ENCODE data around the gene ESPN. TPM values are rescaled to one million over a fixed set of nuclear protein-coding genes. Genes with fewer than 3 reads are reported as not detected.

The ESPN gene
- total and polyA plus RNA-seq, 2 experiments from 2014 or later = 31.1 to 65.7 TPM

- Histone ChIP-seq H3K9me3 (ENCODE audit: low read depth) (no peaks in the 10 kb centered on the region), H3K9me2 (replicated peaks; ENCODE audit: insufficient read depth) (no peaks in the 10 kb centered on the region), H3K27ac (no peak overlapping the region), H4K20me1 (ENCODE audit: insufficient read depth, poor library complexity, severe bottlenecking) (no peaks in the 10 kb centered on the region), H3K79me2 (no peaks in the 10 kb centered on the region), H3K4me1 (ENCODE audit: insufficient read depth) (no peaks in the 10 kb centered on the region), H2AFZ (no peak overlapping the region), H3K27me3 (peaks cover 8% of the 10 kb centered on the region), H3K4me3 (no peak overlapping the region), H3K4me2 (no peak overlapping the region), H3K36me3 (replicated peaks; ENCODE audit: insufficient read depth, low read depth) (no peaks in the 10 kb centered on the region)
- DNase-seq (ENCODE audit: low spot score) = no peak
- TF ChIP-seq EZH2phosphoT487 (IDR thresholded peaks at IDR 0.05; ENCODE audit: low read depth, severe bottlenecking, unreplicated experiment) (no peak), CTCF (IDR thresholded peaks at IDR 0.05; ENCODE audit: poor library complexity) (no peak), EZH2 (IDR thresholded peaks at IDR 0.05; ENCODE audit: borderline replicate concordance) (no peak)
- 86% methylated on average over 6 of the region's 6 CpGs for WGBS (ENCODE audit: low lambda C conversion rate, missing lambda C conversion rate)
These were observed 22.9 kb upstream of the ESPN start for GRCh38 chr1:6401673-6402072.

GRCh38 chr1:6408023-6408422 lies 16.6 kb upstream of the ESPN start:
- no peaks in the 10 kb centered on the region for H3K9me2 ChIP-seq (replicated peaks; ENCODE audit: insufficient read depth)
- no peaks in the 10 kb centered on the region for H3K9me3 ChIP-seq (ENCODE audit: low read depth)
- no peaks in the 10 kb centered on the region for H4K20me1 ChIP-seq (ENCODE audit: insufficient read depth, poor library complexity, severe bottlenecking)
- no peak for DNase-seq (ENCODE audit: low spot score)
- no peaks in the 10 kb centered on the region for H3K79me2 ChIP-seq
- WGBS (ENCODE audit: low lambda C conversion rate, missing lambda C conversion rate) = 85% methylated on average over 6 of the region's 6 CpGs
- H3K4me1 ChIP-seq (ENCODE audit: insufficient read depth) = no peaks in the 10 kb centered on the region
- TF ChIP-seq EZH2phosphoT487 (IDR thresholded peaks at IDR 0.05; ENCODE audit: low read depth, severe bottlenecking, unreplicated experiment) = no peak
- no peak for TF ChIP-seq CTCF (IDR thresholded peaks at IDR 0.05; ENCODE audit: poor library complexity)
- TF ChIP-seq EZH2 (IDR thresholded peaks at IDR 0.05; ENCODE audit: borderline replicate concordance) = no peak
- no peak overlapping the region for H3K4me3 ChIP-seq
- H2AFZ ChIP-seq = no peak overlapping the region
- H3K36me3 ChIP-seq (replicated peaks; ENCODE audit: insufficient read depth, low read depth) = no peaks in the 10 kb centered on the region
- peaks cover 14% of the 10 kb centered on the region for H3K27me3 ChIP-seq
- no peak overlapping the region for H3K4me2 ChIP-seq
- no peak overlapping the region for H3K27ac ChIP-seq

GRCh38 chr1:6409053-6409452 lies 15.5 kb upstream of the ESPN start:
- Histone ChIP-seq H4K20me1 (ENCODE audit: insufficient read depth, poor library complexity, severe bottlenecking) (no peaks in the 10 kb centered on the region), H3K9me2 (replicated peaks; ENCODE audit: insufficient read depth) (no peaks in the 10 kb centered on the region), H3K9me3 (ENCODE audit: low read depth) (no peaks in the 10 kb centered on the region), H3K4me2 (no peak overlapping the region), H3K4me1 (ENCODE audit: insufficient read depth) (no peaks in the 10 kb centered on the region), H3K36me3 (replicated peaks; ENCODE audit: insufficient read depth, low read depth) (no peaks in the 10 kb centered on the region), H3K27ac (no peak overlapping the region), H3K27me3 (peaks cover 14% of the 10 kb centered on the region), H2AFZ (no peak overlapping the region), H3K4me3 (no peak overlapping the region), H3K79me2 (no peaks in the 10 kb centered on the region)
- WGBS (ENCODE audit: low lambda C conversion rate, missing lambda C conversion rate) = 88% methylated on average over 4 of the region's 4 CpGs
- TF ChIP-seq EZH2phosphoT487 (IDR thresholded peaks at IDR 0.05; ENCODE audit: low read depth, severe bottlenecking, unreplicated experiment) (no peak), CTCF (IDR thresholded peaks at IDR 0.05; ENCODE audit: poor library complexity) (no peak), EZH2 (IDR thresholded peaks at IDR 0.05; ENCODE audit: borderline replicate concordance) (no peak)
- DNase-seq (ENCODE audit: low spot score) = no peak

DNA sequence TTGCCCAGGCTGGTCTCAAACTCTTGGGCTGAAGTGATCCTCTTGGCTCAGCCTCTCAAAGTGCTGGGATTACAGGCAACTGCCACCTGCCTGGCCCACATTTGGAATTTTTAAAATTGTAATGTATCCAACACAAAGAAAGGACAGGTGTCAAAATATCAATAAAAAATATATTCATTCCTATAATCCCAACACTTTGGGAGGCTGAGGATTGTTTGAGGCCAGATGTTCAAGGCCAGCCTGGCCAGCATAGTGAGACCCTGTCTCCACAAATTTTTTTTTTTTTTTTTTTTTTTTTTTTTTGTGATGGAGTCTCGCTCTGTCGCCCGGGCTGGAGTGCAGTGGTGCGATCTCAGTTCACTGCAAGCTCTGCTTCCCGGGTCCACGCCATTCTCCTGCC lies 14.8 kb upstream of the ESPN start:
- Histone ChIP-seq H4K20me1 (ENCODE audit: insufficient read depth, poor library complexity, severe bottlenecking) (no peaks in the 10 kb centered on the region), H3K36me3 (replicated peaks; ENCODE audit: insufficient read depth, low read depth) (no peaks in the 10 kb centered on the region), H3K4me3 (no peak overlapping the region), H3K27me3 (peaks cover 16% of the 10 kb centered on the region), H3K9me3 (ENCODE audit: low read depth) (no peaks in the 10 kb centered on the region), H3K4me1 (ENCODE audit: insufficient read depth) (peaks cover 6% of the 10 kb centered on the region), H3K9me2 (replicated peaks; ENCODE audit: insufficient read depth) (no peaks in the 10 kb centered on the region), H3K79me2 (no peaks in the 10 kb centered on the region), H2AFZ (no peak overlapping the region), H3K27ac (no peak overlapping the region), H3K4me2 (no peak overlapping the region)
- TF ChIP-seq EZH2 (IDR thresholded peaks at IDR 0.05; ENCODE audit: borderline replicate concordance) (no peak), CTCF (IDR thresholded peaks at IDR 0.05; ENCODE audit: poor library complexity) (no peak), EZH2phosphoT487 (IDR thresholded peaks at IDR 0.05; ENCODE audit: low read depth, severe bottlenecking, unreplicated experiment) (no peak)
- 90% methylated on average over 6 of the region's 6 CpGs for WGBS (ENCODE audit: low lambda C conversion rate, missing lambda C conversion rate)
- no peak for DNase-seq (ENCODE audit: low spot score)
